WTC11 (cell line): Measurements from ENCODE around the gene SLC5A8. TPM values are rescaled to one million over a fixed set of nuclear protein-coding genes. Genes with fewer than 3 reads are reported as not detected.

Experiments
- ATAC-seq: fragments of 200-7000 bp; cut with Tn5 transposase; 2 replicates; pipeline ENCODE4 v1.10.0; 2021; ENCODE audit warnings: mild to moderate bottlenecking, moderate library complexity
- CTCF ChIA-PET: fragments of 300-600 bp; sonication (Branson Sonifier 250); formaldehyde crosslinking; loops from one replicate; lab custom pipeline; 2021; ENCODE audit warnings: antibody characterized with exemption; lab: Charles Lee
- POLR2A ChIA-PET: fragments of 350-600 bp; sonication (Branson Sonifier 250); formaldehyde crosslinking; loops from one replicate; lab custom pipeline; 2021; ENCODE audit warnings: antibody characterized with exemption; lab: Charles Lee
- DNase-seq: peaks from one replicate; pipeline ENCODE4 v3.0.0; 2021; ENCODE audit warnings: low spot score
- H3K27ac Mint-ChIP-seq: 2 replicates; pipeline ENCODE4 v1.8.0; 2021; ENCODE audit warnings: mixed read lengths
- H3K27me3 Mint-ChIP-seq: 2 replicates; pipeline ENCODE4 v1.8.0; 2021; ENCODE audit warnings: low read depth, mild to moderate bottlenecking, moderate library complexity, mixed read lengths
- H3K36me3 Mint-ChIP-seq: 2 replicates; pipeline ENCODE4 v1.8.0; 2021; ENCODE audit warnings: mixed read lengths
- H3K4me1 Mint-ChIP-seq: 2 replicates; pipeline ENCODE4 v1.8.0; 2022; ENCODE audit warnings: mixed read lengths
- H3K4me3 Mint-ChIP-seq: 2 replicates; pipeline ENCODE4 v1.8.0; 2021; ENCODE audit warnings: mild to moderate bottlenecking, moderate library complexity, mixed read lengths
- H3K9me3 Mint-ChIP-seq: 2 replicates; pipeline ENCODE4 v1.8.0; 2021; ENCODE audit warnings: mixed read lengths
- AFF4 ChIP-seq: sonication (generic); formaldehyde crosslinking; IDR thresholded peaks from 2 replicates; pipeline ENCODE4 v1.8.1; 2023; ENCODE audit warnings: mild to moderate bottlenecking, missing genetic modification reagents, borderline replicate concordance
- CDX4 ChIP-seq: fragments of 250-450 bp; sonication (Bioruptor Pico); IDR thresholded peaks from 2 replicates; pipeline ENCODE4 v1.9.0; 2021; ENCODE audit warnings: moderate library complexity, mild to moderate bottlenecking, inconsistent platforms, borderline replicate concordance
- ELF4 ChIP-seq: sonication (generic); formaldehyde crosslinking; IDR thresholded peaks from 2 replicates; pipeline ENCODE4 v1.8.1; 2022; ENCODE audit warnings: low read depth, mild to moderate bottlenecking, moderate library complexity, missing genetic modification reagents
- ETV6 ChIP-seq: sonication (generic); formaldehyde crosslinking; IDR thresholded peaks from 2 replicates; pipeline ENCODE4 v1.8.1; 2022; ENCODE audit warnings: mild to moderate bottlenecking, missing genetic modification reagents
- MLX ChIP-seq: sonication (generic); formaldehyde crosslinking; IDR thresholded peaks from 2 replicates; pipeline ENCODE4 v1.8.1; 2023; ENCODE audit warnings: mild to moderate bottlenecking, missing genetic modification reagents, moderate library complexity
- NFATC4 ChIP-seq: fragments of 250-450 bp; sonication (Bioruptor Pico); IDR thresholded peaks from 2 replicates; pipeline ENCODE4 v1.9.0; 2021; ENCODE audit warnings: mild to moderate bottlenecking
- ZNF423 ChIP-seq: fragments of 250-450 bp; sonication (Bioruptor Pico); IDR thresholded peaks from 2 replicates; pipeline ENCODE4 v2.1.2; 2022; ENCODE audit warnings: mild to moderate bottlenecking, moderate library complexity
- total RNA-seq: library from RNA; stranded (reverse); gene quantifications from 3 replicates; pipeline ENCODE4 v1.2.3, GENCODE V29; 2021
- TF ChIP-seq, protein P1 (sequence below): sonication (generic); formaldehyde crosslinking; IDR thresholded peaks from 2 replicates; pipeline ENCODE4 v1.8.0; 2022; ENCODE audit warnings: mild to moderate bottlenecking, missing genetic modification reagents

Gene SLC5A8
- total RNA-seq, 1 experiment from 2014 or later = not detected

- Mint-ChIP-seq H3K4me1 (no peaks in the 10 kb centered on the region), H3K27ac (no peak overlapping the region), H3K27me3 (no peaks in the 10 kb centered on the region), H3K36me3 (no peaks in the 10 kb centered on the region), H3K4me3 (no peak overlapping the region), H3K9me3 (peaks cover 3% of the 10 kb centered on the region; the same call in 1 of the 2 replicates)
- TF ChIP-seq AFF4 (no peak), NFATC4 (CRISPR knock-in tag) (no peak), ZNF423 (CRISPR knock-in tag) (no peak), MLX (no peak), ELF4 (CRISPR knock-in tag) (no peak), CDX4 (CRISPR knock-in tag) (no peak), ETV6 (CRISPR knock-in tag) (no peak)
- TF ChIP-seq, protein P1, sequence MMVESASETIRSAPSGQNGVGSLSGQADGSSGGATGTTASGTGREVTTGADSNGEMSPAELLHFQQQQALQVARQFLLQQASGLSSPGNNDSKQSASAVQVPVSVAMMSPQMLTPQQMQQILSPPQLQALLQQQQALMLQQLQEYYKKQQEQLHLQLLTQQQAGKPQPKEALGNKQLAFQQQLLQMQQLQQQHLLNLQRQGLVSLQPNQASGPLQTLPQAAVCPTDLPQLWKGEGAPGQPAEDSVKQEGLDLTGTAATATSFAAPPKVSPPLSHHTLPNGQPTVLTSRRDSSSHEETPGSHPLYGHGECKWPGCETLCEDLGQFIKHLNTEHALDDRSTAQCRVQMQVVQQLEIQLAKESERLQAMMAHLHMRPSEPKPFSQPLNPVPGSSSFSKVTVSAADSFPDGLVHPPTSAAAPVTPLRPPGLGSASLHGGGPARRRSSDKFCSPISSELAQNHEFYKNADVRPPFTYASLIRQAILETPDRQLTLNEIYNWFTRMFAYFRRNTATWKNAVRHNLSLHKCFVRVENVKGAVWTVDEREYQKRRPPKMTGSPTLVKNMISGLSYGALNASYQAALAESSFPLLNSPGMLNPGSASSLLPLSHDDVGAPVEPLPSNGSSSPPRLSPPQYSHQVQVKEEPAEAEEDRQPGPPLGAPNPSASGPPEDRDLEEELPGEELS = no peak
- POLR2A ChIA-PET = no interaction called here
- CTCF ChIA-PET = no interaction called here
- ATAC-seq = no peak
- DNase-seq = no peak
Observed at GRCh38 chr12:101107032-101107763, 102.8 kb downstream of the SLC5A8 start.

Other genes with a start within 250 kb of the SLC5A8 start
- 23.1 to 34.1 TPM (median 24.5 TPM) in 3 replicates for gene UTP20, start 69.9 kb upstream of the SLC5A8 start, total RNA-seq
- gene ARL1, start 197.5 kb upstream of the SLC5A8 start, total RNA-seq = 67.8 to 72.3 TPM (median 68.3 TPM) in 3 replicates